Testis (tissue), 3 donors: ENCODE results near the gene RAMAC. TPM values are rescaled to one million over a fixed set of nuclear protein-coding genes. Genes with fewer than 3 reads are reported as not detected.

Experiments
- DNase-seq: peaks from one replicate; pipeline ENCODE4 v3.0.0-alpha.2; 2019
- H3K27ac ChIP-seq, 2 donors: fragments of 200-600 bp; sonication (generic); one replicate each; pipeline ENCODE4 v1.5.1; 2019
- H3K27me3 ChIP-seq: fragments of 200-600 bp; sonication (generic); one replicate; pipeline ENCODE4 v1.5.1; 2019
- H3K36me3 ChIP-seq: fragments of 200-600 bp; sonication (generic); one replicate; pipeline ENCODE4 v1.5.1; 2017; ENCODE audit warnings: low read depth; ENCODE audit errors: missing control alignments
- H3K4me1 ChIP-seq: fragments of 200-600 bp; sonication (generic); one replicate; pipeline ENCODE4 v1.5.1; 2019
- H3K4me3 ChIP-seq, 2 donors: fragments of 200-600 bp; sonication (generic); one replicate each; pipeline ENCODE4 v1.5.1; 2017 to 2019
- H3K9me3 ChIP-seq: fragments of 200-600 bp; sonication (generic); one replicate; pipeline ENCODE4 v1.5.1; 2017
- POLR2A ChIP-seq: fragments of 450-650 bp; IDR thresholded peaks from one replicate; pipeline ENCODE4 v1.6.1; 2017; ENCODE audit warnings: antibody characterized with exemption, mild to moderate bottlenecking, moderate library complexity
- WGBS, 2 donors: methylation state at CpG; one replicate each; pipeline ENCODE4 v1.1.5; 2018; 5-methylcytosine and 5-hydroxymethylcytosine counted together
- intact Hi-C: fragments of 100-400 bp; cut with DNase I; formaldehyde crosslinking; loops from one replicate; pipeline ENCODE4 v1.15.1; 2023; ENCODE audit warnings: low total_unique reads
- polyA plus RNA-seq: library from polyadenylated mRNA; stranded (reverse); fragments of 350-450 nt; fragmentation: Illumina TruSeq; extraction: RNeasy Lipid Tissue Mini Kit (QIAGEN cat#74804); gene quantifications from one replicate; pipeline ENCODE4 v1.2.3, GENCODE V29; 2014; ENCODE audit warnings: low read depth, low replicate concordance; ENCODE audit not compliant: insufficient read depth
- total RNA-seq, 2 donors: library from RNA; depleted of rRNA; stranded (reverse); fragments of >200 nt; gene quantifications; one replicate each; pipeline ENCODE4 v1.2.3, GENCODE V29; 2016
- TF ChIP-seq, protein P1 (sequence below), 3 experiments: fragments of 450-650 bp in 2 of 3; fragments of 200-600 bp in 1 of 3; sonication (generic) in 1 of 3; IDR thresholded peaks; one replicate each; pipeline ENCODE4 v1.5.1; 2016 to 2019; ENCODE audit warnings: antibody characterized with exemption in 3 of 3, mild to moderate bottlenecking in 2 of 3, moderate library complexity in 1 of 3

RAMAC gene
- total and polyA plus RNA-seq, 3 donors from 2014 or later = 21.2 to 33.5 (median 26.9) TPM

- H3K4me1 ChIP-seq = peaks cover 6% of the 10 kb centered on the region
- intact Hi-C loops = no loop called here
- no peak for DNase-seq
- no peak for TF ChIP-seq POLR2A
- TF ChIP-seq, protein P1, sequence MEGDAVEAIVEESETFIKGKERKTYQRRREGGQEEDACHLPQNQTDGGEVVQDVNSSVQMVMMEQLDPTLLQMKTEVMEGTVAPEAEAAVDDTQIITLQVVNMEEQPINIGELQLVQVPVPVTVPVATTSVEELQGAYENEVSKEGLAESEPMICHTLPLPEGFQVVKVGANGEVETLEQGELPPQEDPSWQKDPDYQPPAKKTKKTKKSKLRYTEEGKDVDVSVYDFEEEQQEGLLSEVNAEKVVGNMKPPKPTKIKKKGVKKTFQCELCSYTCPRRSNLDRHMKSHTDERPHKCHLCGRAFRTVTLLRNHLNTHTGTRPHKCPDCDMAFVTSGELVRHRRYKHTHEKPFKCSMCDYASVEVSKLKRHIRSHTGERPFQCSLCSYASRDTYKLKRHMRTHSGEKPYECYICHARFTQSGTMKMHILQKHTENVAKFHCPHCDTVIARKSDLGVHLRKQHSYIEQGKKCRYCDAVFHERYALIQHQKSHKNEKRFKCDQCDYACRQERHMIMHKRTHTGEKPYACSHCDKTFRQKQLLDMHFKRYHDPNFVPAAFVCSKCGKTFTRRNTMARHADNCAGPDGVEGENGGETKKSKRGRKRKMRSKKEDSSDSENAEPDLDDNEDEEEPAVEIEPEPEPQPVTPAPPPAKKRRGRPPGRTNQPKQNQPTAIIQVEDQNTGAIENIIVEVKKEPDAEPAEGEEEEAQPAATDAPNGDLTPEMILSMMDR (IDR thresholded peaks at IDR 0.05) = no peak
- H3K4me3 ChIP-seq = no peak overlapping the region
- no peak overlapping the region for H3K27ac ChIP-seq
- 75 to 84% methylated on average over 5 of the region's 5 CpGs for WGBS, 2 donors
- H3K36me3 ChIP-seq = no peaks in the 10 kb centered on the region
- H3K9me3 ChIP-seq = no peaks in the 10 kb centered on the region
- no peaks in the 10 kb centered on the region for H3K27me3 ChIP-seq
Measured at GRCh38 chr15:82950295-82950694, 35.7 kb upstream of the RAMAC start.

DNA sequence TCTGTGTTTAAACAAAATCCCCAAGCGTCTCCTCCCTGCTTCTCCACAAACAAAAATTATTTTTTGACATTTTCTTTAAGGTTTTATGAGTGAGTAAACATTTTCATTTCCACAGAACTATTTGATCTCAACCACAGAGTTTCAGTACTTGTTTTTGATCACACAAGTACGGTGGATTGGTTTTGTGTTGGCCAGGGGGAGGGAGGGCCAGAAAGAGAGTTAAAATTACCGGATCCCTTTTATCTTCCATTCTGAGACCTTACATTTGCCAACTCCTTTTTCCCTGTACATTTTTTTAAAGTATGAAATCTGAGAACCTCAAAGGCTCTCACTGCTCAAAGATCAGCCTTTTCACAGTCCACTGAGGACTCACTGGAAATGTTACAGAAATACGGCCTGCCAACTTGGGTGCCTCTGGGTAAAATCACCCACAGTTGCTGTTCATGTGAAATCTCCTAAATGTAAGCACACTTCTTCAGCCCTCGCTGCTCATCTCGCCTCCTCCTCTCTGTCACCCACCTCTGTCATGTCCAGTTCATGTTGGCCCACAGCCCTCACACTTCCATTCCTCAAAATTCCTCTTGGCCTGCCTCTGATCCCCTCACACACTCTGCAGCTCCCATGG is 35.2 kb upstream of the RAMAC start:
- no peaks in the 10 kb centered on the region for H3K36me3 ChIP-seq
- intact Hi-C loops = no loop called here
- H3K9me3 ChIP-seq = no peaks in the 10 kb centered on the region
- DNase-seq = no peak
- H3K4me3 ChIP-seq = no peak overlapping the region
- H3K27me3 ChIP-seq = no peaks in the 10 kb centered on the region
- no peak overlapping the region for H3K27ac ChIP-seq
- TF ChIP-seq, protein P1 (IDR thresholded peaks at IDR 0.05) = no peak
- peaks cover 6% of the 10 kb centered on the region for H3K4me1 ChIP-seq
- 58 to 61% methylated on average over 6 of the region's 6 CpGs for WGBS, 2 donors

GRCh38 chr15:82951472-82952157 is 34.4 kb upstream of the RAMAC start:
- H3K4me1 ChIP-seq = peaks cover 6% of the 10 kb centered on the region
- WGBS, 2 donors = 44% methylated on average over 13 of the region's 13 CpGs
- H3K36me3 ChIP-seq = no peaks in the 10 kb centered on the region
- H3K27ac ChIP-seq = peak overlapping the region in 1 of 2 donors; percentile 56
- no peak for DNase-seq
- no peak for TF ChIP-seq POLR2A
- TF ChIP-seq, protein P1 (IDR thresholded peaks at IDR 0.05) = no peak
- peak overlapping the region; percentile 52 to 60 for H3K4me3 ChIP-seq
- no peaks in the 10 kb centered on the region for H3K27me3 ChIP-seq
- H3K9me3 ChIP-seq = no peaks in the 10 kb centered on the region
- intact Hi-C loops = no loop called here

DNA sequence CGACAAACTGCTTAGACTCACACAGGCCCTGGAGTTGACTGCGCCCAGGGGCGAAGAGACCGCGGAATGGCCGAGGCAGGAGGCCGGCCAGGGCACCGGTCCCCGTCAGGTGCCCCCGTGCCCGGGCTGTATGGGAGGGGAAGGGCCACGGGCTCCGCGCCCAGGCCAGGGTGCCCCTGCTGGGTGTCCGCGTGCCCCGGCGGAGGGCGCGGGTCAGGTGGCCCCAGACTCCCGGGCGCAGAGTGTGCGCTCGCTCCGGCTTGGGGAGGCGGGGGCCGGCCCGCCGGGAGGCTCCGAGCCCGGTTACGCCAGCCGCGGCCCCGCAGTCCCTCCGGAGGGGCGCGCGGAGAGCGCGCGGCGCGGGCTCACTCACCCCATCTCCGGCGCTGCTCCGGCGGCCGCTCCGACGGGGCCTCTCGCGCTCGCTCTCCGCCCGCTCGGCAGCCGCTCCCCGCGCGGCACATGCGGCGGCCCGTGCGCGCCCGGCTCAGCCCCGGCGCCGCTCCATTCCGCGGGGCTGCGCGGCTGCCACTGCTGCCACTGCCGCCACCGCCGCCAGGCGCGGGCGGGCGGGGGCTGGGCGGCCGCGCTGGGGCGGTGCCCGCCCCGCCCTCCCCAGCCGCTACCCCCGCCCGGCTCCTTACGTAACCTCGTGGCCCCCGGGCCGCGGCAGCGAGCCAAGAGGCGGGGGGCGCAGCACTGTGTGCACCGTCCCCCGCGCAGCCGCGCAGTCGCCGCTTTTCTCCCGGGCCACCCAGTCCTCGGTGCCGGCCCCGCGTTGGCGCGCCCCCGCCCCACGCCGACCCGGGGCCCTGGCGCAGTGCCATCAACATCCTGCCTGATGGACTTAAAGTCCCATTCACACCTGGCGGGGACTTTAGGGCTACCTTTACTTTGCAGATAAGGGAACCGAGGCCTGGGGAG is 33.6 kb upstream of the RAMAC start, which contains the start of gene HOMER2:
Gene HOMER2, minus strand, starts transcription at position 563 of the 924 bp plus-strand sequence. Its CDS starts 185 bp downstream, at position 378.
- DNase-seq = peak; percentile 17
- intact Hi-C loops = no loop called here
- H3K27ac ChIP-seq = peak within 1 kb of the TSS in 1 of 2 donors; percentile 56

More for the DNA sequence above, 33.6 kb upstream of the RAMAC start, which contains the start of gene HOMER2:
- Histone ChIP-seq H3K4me1 (peaks cover 6% of the 10 kb centered on the region), H3K27me3 (no peaks in the 10 kb centered on the region), H3K9me3 (no peaks in the 10 kb centered on the region), H3K36me3 (no peaks in the 10 kb centered on the region), H3K4me3 (peak within 1 kb of the TSS; percentile 52 to 60)
- WGBS, 2 donors = 0 to 1% methylated on average over 1 to 22 of the region's 119 CpGs
- TF ChIP-seq, protein P1 (IDR thresholded peaks at IDR 0.05) = no peak
- no peak for TF ChIP-seq POLR2A
